ENCODE data around the gene RANBP17.

DNA sequence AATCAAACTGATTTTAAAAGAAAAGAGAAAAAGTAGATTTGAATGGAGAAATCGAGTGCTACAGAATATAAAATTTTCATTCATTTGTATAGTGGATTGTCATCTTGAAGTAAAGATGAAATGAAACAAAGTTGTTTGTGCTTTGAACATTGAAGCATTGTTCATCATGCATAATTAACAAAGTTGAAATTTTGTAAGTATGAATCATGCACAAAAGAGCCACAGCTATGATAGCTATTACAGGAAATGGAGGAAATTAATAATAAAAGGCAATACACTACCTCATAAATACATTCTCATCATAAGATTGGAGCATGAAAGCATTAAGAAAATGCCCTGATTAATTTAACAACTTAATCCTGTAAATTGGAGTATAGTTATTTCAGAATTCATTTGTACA lies 293.8 kb downstream of the RANBP17 start:
- TF ChIP-seq, protein P1, sequence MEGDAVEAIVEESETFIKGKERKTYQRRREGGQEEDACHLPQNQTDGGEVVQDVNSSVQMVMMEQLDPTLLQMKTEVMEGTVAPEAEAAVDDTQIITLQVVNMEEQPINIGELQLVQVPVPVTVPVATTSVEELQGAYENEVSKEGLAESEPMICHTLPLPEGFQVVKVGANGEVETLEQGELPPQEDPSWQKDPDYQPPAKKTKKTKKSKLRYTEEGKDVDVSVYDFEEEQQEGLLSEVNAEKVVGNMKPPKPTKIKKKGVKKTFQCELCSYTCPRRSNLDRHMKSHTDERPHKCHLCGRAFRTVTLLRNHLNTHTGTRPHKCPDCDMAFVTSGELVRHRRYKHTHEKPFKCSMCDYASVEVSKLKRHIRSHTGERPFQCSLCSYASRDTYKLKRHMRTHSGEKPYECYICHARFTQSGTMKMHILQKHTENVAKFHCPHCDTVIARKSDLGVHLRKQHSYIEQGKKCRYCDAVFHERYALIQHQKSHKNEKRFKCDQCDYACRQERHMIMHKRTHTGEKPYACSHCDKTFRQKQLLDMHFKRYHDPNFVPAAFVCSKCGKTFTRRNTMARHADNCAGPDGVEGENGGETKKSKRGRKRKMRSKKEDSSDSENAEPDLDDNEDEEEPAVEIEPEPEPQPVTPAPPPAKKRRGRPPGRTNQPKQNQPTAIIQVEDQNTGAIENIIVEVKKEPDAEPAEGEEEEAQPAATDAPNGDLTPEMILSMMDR (IDR thresholded peaks at IDR 0.05; ENCODE audit: insufficient read depth, low read length) = no peak
- no peak for TF ChIP-seq POLR2AphosphoS5 (IDR thresholded peaks at IDR 0.05; ENCODE audit: low read depth)
- TF ChIP-seq, protein P2, sequence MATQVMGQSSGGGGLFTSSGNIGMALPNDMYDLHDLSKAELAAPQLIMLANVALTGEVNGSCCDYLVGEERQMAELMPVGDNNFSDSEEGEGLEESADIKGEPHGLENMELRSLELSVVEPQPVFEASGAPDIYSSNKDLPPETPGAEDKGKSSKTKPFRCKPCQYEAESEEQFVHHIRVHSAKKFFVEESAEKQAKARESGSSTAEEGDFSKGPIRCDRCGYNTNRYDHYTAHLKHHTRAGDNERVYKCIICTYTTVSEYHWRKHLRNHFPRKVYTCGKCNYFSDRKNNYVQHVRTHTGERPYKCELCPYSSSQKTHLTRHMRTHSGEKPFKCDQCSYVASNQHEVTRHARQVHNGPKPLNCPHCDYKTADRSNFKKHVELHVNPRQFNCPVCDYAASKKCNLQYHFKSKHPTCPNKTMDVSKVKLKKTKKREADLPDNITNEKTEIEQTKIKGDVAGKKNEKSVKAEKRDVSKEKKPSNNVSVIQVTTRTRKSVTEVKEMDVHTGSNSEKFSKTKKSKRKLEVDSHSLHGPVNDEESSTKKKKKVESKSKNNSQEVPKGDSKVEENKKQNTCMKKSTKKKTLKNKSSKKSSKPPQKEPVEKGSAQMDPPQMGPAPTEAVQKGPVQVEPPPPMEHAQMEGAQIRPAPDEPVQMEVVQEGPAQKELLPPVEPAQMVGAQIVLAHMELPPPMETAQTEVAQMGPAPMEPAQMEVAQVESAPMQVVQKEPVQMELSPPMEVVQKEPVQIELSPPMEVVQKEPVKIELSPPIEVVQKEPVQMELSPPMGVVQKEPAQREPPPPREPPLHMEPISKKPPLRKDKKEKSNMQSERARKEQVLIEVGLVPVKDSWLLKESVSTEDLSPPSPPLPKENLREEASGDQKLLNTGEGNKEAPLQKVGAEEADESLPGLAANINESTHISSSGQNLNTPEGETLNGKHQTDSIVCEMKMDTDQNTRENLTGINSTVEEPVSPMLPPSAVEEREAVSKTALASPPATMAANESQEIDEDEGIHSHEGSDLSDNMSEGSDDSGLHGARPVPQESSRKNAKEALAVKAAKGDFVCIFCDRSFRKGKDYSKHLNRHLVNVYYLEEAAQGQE (IDR thresholded peaks at IDR 0.05; ENCODE audit: insufficient replicate concordance, low read depth) = no peak
- no peak for TF ChIP-seq GABPA (IDR thresholded peaks at IDR 0.05; ENCODE audit: low read depth)

Measured in HL-60 (cell line).